ENCODE measurements around the gene BCAT1. TPM values are rescaled to one million over a fixed set of nuclear protein-coding genes. Genes with fewer than 3 reads are reported as not detected.

BCAT1 gene
- total and polyA plus RNA-seq, 2 donors (not counting 1 experiment from before 2014, with no cell fraction given), result 0.33 to 9.6 TPM

- peaks cover 35% of the 10 kb centered on the region for H3K4me1 Mint-ChIP-seq
- H3K79me2 ChIP-seq (ENCODE audit: control insufficient read depth, insufficient read depth, low read length), result no peaks in the 10 kb centered on the region
- no peaks in the 10 kb centered on the region for H3K9me3 Mint-ChIP-seq (ENCODE audit: insufficient read depth)
- H2AFZ ChIP-seq (ENCODE audit: insufficient read depth, low read depth, low read length, poor library complexity, severe bottlenecking), result peak overlapping the region; percentile 34
- H3K4me3 Mint-ChIP-seq, result peak overlapping the region; percentile 9
- ATAC-seq (ENCODE audit: low read depth) (no peak), DNase-seq (no peak)
- H3K27me3 Mint-ChIP-seq, result no peaks in the 10 kb centered on the region
- POLR2A ChIA-PET, result no interaction called here
- H3K27ac ChIP-seq (ENCODE audit: low read length in 2 of 2), result no peak overlapping the region
- H3K9me3 ChIP-seq (ENCODE audit: control extremely low read depth in 1 of 3, control insufficient read depth in 2 of 3, insufficient read depth in 1 of 3, low read length in 2 of 3), result no peaks in the 10 kb centered on the region
- H3K36me3 ChIP-seq (replicated peaks in 1 of 2; ENCODE audit: control extremely low read depth in 1 of 2, control insufficient read depth in 1 of 2, extremely low read depth in 1 of 2, insufficient read depth in 2 of 2, low read length in 1 of 2), result no peaks in the 10 kb centered on the region
- peaks cover 10 to 14% of the 10 kb centered on the region in 2 donors for H3K4me1 ChIP-seq (ENCODE audit: control insufficient read depth in 2 of 2, insufficient read depth in 2 of 2, low read length in 2 of 2)
- TF ChIP-seq CTCF (IDR thresholded peaks at IDR 0.05) (no peak), EZH2 (IDR thresholded peaks at IDR 0.05; ENCODE audit: borderline replicate concordance, insufficient read depth, low read depth, low read length, poor library complexity, severe bottlenecking) (no peak)
- H3K9ac ChIP-seq (ENCODE audit: low read length), result no peak overlapping the region
- intact Hi-C loops (cut with micrococcal nuclease), result no loop called here
- no peaks in the 10 kb centered on the region for H3K27me3 ChIP-seq (replicated peaks in 1 of 4; ENCODE audit: control extremely low read depth in 1 of 4, control insufficient read depth in 3 of 4, insufficient read depth in 4 of 4, low read length in 3 of 4)
- no peak overlapping the region for H3K4me2 ChIP-seq (replicated peaks; ENCODE audit: low read depth, low read length, poor library complexity, severe bottlenecking)
- no peak overlapping the region for H3K4me3 ChIP-seq (ENCODE audit: control extremely low read depth in 1 of 5, extremely low read depth in 1 of 5, insufficient read depth in 1 of 5, low read depth in 2 of 5, low read length in 4 of 5)
- no peaks in the 10 kb centered on the region for H4K20me1 ChIP-seq (ENCODE audit: control insufficient read depth, insufficient read depth, low read length, poor library complexity, severe bottlenecking)
- CTCF ChIA-PET, result no interaction called here
- H3K27ac Mint-ChIP-seq, result no peak overlapping the region
- 78% methylated on average over 3 of the region's 3 CpGs for WGBS (ENCODE audit: insufficient coverage)
These were observed 127.2 kb downstream of the BCAT1 start for GRCh38 chr12:24821691-24822090.

GRCh38 chr12:24820872-24821271, 128.0 kb downstream of the BCAT1 start:
- no peaks in the 10 kb centered on the region for H4K20me1 ChIP-seq (ENCODE audit: control insufficient read depth, insufficient read depth, low read length, poor library complexity, severe bottlenecking)
- H3K36me3 ChIP-seq (replicated peaks in 1 of 2; ENCODE audit: control extremely low read depth in 1 of 2, control insufficient read depth in 1 of 2, extremely low read depth in 1 of 2, insufficient read depth in 2 of 2, low read length in 1 of 2), result no peaks in the 10 kb centered on the region
- POLR2A ChIA-PET, result no interaction called here
- Mint-ChIP-seq H3K4me3 (no peak overlapping the region), H3K9me3 (ENCODE audit: insufficient read depth) (no peaks in the 10 kb centered on the region), H3K27me3 (no peaks in the 10 kb centered on the region), H3K4me1 (peaks cover 36% of the 10 kb centered on the region), H3K27ac (no peak overlapping the region)
- CTCF ChIA-PET, result no interaction called here
- H3K4me1 ChIP-seq (ENCODE audit: control insufficient read depth in 2 of 2, insufficient read depth in 2 of 2, low read length in 2 of 2), result peaks cover 10 to 14% of the 10 kb centered on the region in 2 donors
- H3K4me3 ChIP-seq (ENCODE audit: control extremely low read depth in 1 of 5, extremely low read depth in 1 of 5, insufficient read depth in 1 of 5, low read depth in 2 of 5, low read length in 4 of 5), result no peak overlapping the region
- no peak overlapping the region for H3K27ac ChIP-seq (ENCODE audit: low read length in 2 of 2)
- 96% methylated on average over 3 of the region's 5 CpGs for WGBS (ENCODE audit: insufficient coverage)
- no peak for TF ChIP-seq CTCF (IDR thresholded peaks at IDR 0.05)
- no peak for TF ChIP-seq EZH2 (IDR thresholded peaks at IDR 0.05; ENCODE audit: borderline replicate concordance, insufficient read depth, low read depth, low read length, poor library complexity, severe bottlenecking)
- DNase-seq (no peak), ATAC-seq (ENCODE audit: low read depth) (no peak)
- no peaks in the 10 kb centered on the region for H3K27me3 ChIP-seq (replicated peaks in 1 of 4; ENCODE audit: control extremely low read depth in 1 of 4, control insufficient read depth in 3 of 4, insufficient read depth in 4 of 4, low read length in 3 of 4)
- H3K4me2 ChIP-seq (replicated peaks; ENCODE audit: low read depth, low read length, poor library complexity, severe bottlenecking), result no peak overlapping the region
- no peak overlapping the region for H2AFZ ChIP-seq (ENCODE audit: insufficient read depth, low read depth, low read length, poor library complexity, severe bottlenecking)
- intact Hi-C loops (cut with micrococcal nuclease), result no loop called here
- H3K9me3 ChIP-seq (ENCODE audit: control extremely low read depth in 1 of 3, control insufficient read depth in 2 of 3, insufficient read depth in 1 of 3, low read length in 2 of 3), result no peaks in the 10 kb centered on the region
- no peak overlapping the region for H3K9ac ChIP-seq (ENCODE audit: low read length)
- no peaks in the 10 kb centered on the region for H3K79me2 ChIP-seq (ENCODE audit: control insufficient read depth, insufficient read depth, low read length)

All from B cell (primary cell).